ENCODE measurements around the gene RAB3A.

The RAB3A gene

DNA sequence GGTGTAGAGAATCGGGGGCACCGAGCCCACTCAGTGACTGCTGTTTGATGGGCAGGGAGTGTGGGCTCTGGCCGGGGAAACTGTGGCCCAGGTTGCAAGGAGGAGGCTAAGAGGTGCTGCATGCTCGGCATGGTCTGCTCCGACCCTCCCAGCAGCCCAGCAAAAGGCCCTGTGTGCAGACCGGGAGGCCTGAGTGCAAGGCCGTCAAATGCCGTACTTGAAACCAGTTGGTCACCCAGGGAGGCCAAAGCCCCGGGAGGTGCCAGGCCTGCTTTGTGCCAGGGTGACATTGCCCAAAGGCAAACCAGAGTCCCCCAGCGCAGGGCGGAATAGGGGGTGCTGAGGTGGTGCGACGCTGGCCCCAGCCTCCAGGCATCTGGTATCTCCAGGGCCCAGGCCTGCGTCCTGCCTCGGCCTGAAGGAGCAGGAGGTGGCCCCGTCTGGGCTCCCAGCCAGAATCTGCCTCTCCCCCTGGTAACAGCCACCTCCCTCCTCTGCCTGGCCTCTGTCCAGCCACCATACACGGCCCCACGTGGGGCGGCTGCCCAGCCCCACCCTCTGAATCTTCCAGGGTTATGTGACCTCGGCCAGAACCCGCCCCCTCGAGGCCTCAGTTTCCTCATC is 46.9 kb downstream of the RAB3A start:
- no peak overlapping the region for H3K4me2 ChIP-seq (ENCODE audit: low read length)

DNA sequence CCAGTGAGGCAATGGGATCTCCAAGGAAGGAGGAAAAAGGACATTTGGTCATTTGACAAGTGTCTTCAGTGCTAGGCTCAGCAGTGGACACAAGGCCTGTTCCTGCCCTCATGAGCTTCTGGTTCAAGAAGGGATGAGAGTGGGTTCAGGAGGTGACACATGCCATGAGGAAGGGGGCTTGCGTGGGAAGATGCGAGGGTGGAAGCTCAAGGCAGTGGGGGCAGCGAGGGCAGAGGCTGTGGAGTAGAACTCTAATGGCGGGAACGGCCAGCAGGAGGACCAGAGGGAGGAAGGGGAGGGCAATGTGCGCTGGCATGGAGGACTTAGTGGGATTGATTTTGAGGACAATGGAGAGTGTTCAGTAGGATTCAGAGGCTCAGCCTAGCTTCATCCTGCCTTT is 47.6 kb downstream of the RAB3A start:
- no peak overlapping the region for H3K4me3 ChIP-seq (ENCODE audit: low read length)
- H3K27ac ChIP-seq (ENCODE audit: low read length), result no peak overlapping the region
- H3K27me3 ChIP-seq (ENCODE audit: low read depth, low read length), result no peaks in the 10 kb centered on the region
- H3K79me2 ChIP-seq (ENCODE audit: low read length), result peaks cover 13% of the 10 kb centered on the region; the same call in 1 of the 2 replicates
- H3K4me1 ChIP-seq (ENCODE audit: low read length), result peaks cover 24% of the 10 kb centered on the region
- H3K4me2 ChIP-seq (ENCODE audit: low read length), result no peak overlapping the region
- no peak overlapping the region for H3K9ac ChIP-seq (ENCODE audit: low read length)
- H3K36me3 ChIP-seq (replicated peaks; ENCODE audit: low read depth, low read length), result peaks cover 16% of the 10 kb centered on the region
- H4K20me1 ChIP-seq (ENCODE audit: insufficient read depth, low read length), result peaks cover 8% of the 10 kb centered on the region; the same call in 1 of the 2 replicates
- H3K9me3 ChIP-seq (ENCODE audit: insufficient read depth, low read length), result no peaks in the 10 kb centered on the region
- H2AFZ ChIP-seq (ENCODE audit: low read depth, low read length), result no peak overlapping the region
- TF ChIP-seq EZH2phosphoT487 (IDR thresholded peaks at IDR 0.05; ENCODE audit: low read depth), result no peak
- TF ChIP-seq, protein P1, sequence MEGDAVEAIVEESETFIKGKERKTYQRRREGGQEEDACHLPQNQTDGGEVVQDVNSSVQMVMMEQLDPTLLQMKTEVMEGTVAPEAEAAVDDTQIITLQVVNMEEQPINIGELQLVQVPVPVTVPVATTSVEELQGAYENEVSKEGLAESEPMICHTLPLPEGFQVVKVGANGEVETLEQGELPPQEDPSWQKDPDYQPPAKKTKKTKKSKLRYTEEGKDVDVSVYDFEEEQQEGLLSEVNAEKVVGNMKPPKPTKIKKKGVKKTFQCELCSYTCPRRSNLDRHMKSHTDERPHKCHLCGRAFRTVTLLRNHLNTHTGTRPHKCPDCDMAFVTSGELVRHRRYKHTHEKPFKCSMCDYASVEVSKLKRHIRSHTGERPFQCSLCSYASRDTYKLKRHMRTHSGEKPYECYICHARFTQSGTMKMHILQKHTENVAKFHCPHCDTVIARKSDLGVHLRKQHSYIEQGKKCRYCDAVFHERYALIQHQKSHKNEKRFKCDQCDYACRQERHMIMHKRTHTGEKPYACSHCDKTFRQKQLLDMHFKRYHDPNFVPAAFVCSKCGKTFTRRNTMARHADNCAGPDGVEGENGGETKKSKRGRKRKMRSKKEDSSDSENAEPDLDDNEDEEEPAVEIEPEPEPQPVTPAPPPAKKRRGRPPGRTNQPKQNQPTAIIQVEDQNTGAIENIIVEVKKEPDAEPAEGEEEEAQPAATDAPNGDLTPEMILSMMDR (IDR thresholded peaks at IDR 0.05; ENCODE audit: low read depth, low read length), result no peak

More for the DNA sequence above, 46.9 kb downstream of the RAB3A start:
- Histone ChIP-seq H3K4me1 (ENCODE audit: low read length) (peaks cover 18% of the 10 kb centered on the region), H4K20me1 (ENCODE audit: insufficient read depth, low read length) (peaks cover 8% of the 10 kb centered on the region; the same call in 1 of the 2 replicates), H3K27ac (ENCODE audit: low read length) (no peak overlapping the region), H3K4me3 (ENCODE audit: low read length) (no peak overlapping the region), H3K36me3 (replicated peaks; ENCODE audit: low read depth, low read length) (peaks cover 17% of the 10 kb centered on the region), H2AFZ (ENCODE audit: low read depth, low read length) (no peak overlapping the region), H3K9me3 (ENCODE audit: insufficient read depth, low read length) (no peaks in the 10 kb centered on the region), H3K79me2 (ENCODE audit: low read length) (peaks cover 13% of the 10 kb centered on the region; the same call in 1 of the 2 replicates), H3K9ac (ENCODE audit: low read length) (no peak overlapping the region), H3K27me3 (ENCODE audit: low read depth, low read length) (no peaks in the 10 kb centered on the region)
- no peak for TF ChIP-seq EZH2phosphoT487 (IDR thresholded peaks at IDR 0.05; ENCODE audit: low read depth)
- TF ChIP-seq, protein P1 (IDR thresholded peaks at IDR 0.05; ENCODE audit: low read depth, low read length), result no peak

DNA sequence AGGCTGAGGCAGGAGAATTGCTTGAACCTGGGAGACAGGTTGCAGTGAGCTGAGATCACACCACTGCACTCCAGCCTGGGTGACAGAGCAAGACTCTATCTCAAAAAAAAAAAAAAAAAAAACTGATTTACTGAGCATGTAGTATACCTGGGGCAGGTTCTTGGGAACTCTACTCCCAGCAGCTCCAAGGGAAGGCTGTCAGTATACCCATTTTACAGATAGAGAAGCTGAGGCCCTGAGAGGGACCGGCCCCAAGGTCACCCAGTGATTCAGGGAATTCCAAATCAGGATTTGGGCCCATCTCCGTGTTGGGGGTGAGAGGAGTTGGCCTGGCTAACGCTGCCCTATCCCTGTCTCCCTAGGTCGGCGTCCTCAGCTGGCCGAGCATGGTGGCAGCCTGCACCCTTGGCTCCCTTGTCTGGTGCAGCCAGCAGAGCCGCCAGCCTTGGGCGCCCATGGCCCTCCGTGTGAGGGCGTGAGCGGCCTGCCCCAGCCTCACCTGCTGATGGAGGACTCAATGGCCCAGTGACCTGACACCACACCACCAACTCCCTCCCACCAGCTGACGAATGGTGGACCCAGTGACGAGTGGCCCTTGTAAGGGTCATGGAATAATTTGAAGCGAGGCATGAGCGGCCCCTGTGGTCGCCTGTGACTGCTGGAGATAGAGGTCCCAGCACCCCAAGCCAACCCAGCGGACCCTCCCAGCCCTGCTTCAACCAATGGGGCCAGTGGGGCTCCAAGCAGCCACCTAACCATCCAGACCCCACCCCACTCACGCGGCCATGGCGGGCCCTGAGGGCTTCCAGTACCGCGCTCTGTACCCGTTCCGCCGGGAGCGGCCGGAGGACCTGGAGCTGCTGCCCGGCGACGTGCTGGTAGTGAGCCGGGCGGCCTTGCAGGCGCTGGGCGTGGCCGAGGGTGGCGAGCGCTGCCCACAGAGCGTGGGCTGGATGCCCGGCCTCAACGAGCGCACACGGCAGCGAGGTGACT is 48.5 kb downstream of the RAB3A start:
- Histone ChIP-seq H3K4me3 (ENCODE audit: low read length) (no peak overlapping the region), H4K20me1 (ENCODE audit: insufficient read depth, low read length) (peaks cover 8% of the 10 kb centered on the region; the same call in 1 of the 2 replicates), H3K79me2 (ENCODE audit: low read length) (peaks cover 13% of the 10 kb centered on the region; the same call in 1 of the 2 replicates), H3K27me3 (ENCODE audit: low read depth, low read length) (no peaks in the 10 kb centered on the region), H3K9ac (ENCODE audit: low read length) (no peak overlapping the region), H3K4me1 (ENCODE audit: low read length) (peaks cover 19% of the 10 kb centered on the region), H3K36me3 (replicated peaks; ENCODE audit: low read depth, low read length) (peaks cover 23% of the 10 kb centered on the region), H2AFZ (ENCODE audit: low read depth, low read length) (no peak overlapping the region), H3K9me3 (ENCODE audit: insufficient read depth, low read length) (no peaks in the 10 kb centered on the region), H3K4me2 (ENCODE audit: low read length) (no peak overlapping the region), H3K27ac (ENCODE audit: low read length) (no peak overlapping the region)
- TF ChIP-seq EZH2phosphoT487 (IDR thresholded peaks at IDR 0.05; ENCODE audit: low read depth), result no peak
- TF ChIP-seq, protein P1 (IDR thresholded peaks at IDR 0.05; ENCODE audit: low read depth, low read length), result no peak
